Activated T-cell treated with anti-CD3 and anti-CD28 coated beads, Interleukin-2, amount 50 U/mL, for 48 hours (primary cell): Measurements from ENCODE around the gene DLGAP3.

ENCODE experiments used
- DNase-seq, 2 experiments: peaks; one replicate each; pipeline ENCODE4 v3.0.0-alpha.2; 2020

The DLGAP3 gene

DNA sequence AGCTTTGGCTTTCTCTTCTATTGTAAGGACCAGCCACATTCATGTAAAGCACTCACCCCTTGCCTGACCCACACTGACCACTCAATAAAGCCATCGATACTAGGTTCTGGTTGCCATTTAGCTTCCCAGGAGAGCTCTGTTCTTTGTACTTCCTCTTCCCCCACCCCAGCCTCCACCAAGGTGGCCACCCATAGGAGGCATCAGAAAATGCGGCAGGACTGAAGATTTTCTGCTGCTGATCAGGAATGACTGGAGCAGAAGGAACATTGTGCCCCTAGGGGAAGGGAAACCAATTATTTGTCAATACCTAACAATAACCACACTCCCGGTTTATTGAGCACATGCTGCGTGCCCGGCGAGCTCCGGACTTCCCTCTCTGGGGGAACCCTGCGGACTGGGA lies 64.7 kb downstream of the DLGAP3 start:
- DNase-seq: no peak

DNA sequence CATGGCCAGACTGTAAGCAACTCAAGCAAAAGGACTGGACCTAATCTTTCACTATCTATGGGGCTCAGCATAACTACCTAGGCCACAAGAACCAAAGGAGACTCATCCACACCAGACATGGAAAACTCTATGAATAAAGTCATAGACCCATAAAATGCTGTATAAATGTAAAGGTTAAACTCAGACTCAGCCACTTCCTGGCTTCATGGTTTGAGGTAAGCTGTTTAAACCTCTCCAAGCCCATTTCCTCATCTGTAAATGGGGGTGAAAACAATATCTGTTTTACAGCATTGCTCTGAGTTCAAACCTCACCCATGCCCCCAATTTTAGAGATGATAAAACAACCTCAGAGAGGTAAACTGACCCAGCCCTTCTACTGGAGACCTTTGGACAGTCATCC lies 65.9 kb downstream of the DLGAP3 start:
- no peak for DNase-seq

GRCh38 chr1:34859446-34860200 lies 69.8 kb downstream of the DLGAP3 start, which contains the start of gene SMIM12:
Gene SMIM12 (minus strand): TSS chr1:34859749. CDS start chr1:34855977, 3,772 bp downstream.
- peak; percentile 94 to 95 for DNase-seq

- DNase-seq: peak; percentile 64 to 65
Observed at GRCh38 chr1:34858901-34859445, 70.5 kb downstream of the DLGAP3 start.

- no peak for DNase-seq
Observed at GRCh38 chr1:34856697-34857096, 72.8 kb downstream of the DLGAP3 start.

DNA sequence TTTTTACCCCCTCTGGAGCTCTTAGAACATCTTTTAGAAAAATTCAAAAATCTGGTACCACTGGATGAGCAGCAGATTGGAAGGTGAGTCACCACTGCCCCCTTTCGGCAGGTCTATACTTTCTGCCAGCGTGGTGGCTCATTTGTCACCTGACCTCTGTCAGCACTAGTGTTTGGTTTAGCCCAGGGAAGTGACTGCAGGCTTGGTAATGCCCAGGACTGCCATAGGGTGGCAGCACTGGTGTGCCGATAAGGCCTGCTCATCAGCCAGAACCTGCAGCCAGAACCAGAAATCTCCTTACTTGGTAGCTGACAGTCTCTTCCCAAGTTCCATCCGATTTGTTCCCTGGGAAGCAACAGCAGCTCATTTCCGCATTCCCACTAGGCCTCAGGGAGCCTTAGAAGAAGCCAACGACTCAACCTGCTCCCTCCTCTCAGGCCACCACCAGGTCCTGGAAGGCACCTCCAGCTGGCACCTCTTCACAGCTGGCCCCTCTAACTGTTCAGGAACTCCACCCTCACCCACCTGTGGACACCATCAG lies 76.7 kb downstream of the DLGAP3 start:
- DNase-seq: peak; percentile 92 to 94

- DNase-seq: no peak
Observed at GRCh38 chr1:34851431-34852105, 77.9 kb downstream of the DLGAP3 start.

DNA sequence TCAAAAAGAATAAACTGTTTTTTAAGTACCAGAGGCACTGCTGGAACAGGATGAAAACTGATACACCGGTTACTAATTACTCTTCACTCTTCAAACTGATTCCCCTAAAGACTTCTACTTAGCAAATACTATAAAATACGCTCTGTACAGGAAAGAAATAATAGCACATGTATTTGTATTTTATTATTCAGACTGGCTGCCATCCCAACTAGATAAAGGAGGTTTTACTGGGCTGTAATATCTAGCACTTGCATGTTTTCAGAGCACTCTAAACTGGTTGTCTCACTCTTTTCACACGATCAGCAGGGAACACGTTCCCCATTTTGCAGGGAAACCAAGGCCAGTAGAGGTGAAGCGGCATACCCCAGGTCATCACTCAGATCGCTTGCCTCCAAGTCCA lies 79.1 kb downstream of the DLGAP3 start:
- DNase-seq: no peak

GRCh38 chr1:34847094-34847493 lies 82.4 kb downstream of the DLGAP3 start:
- DNase-seq: no peak

DNA sequence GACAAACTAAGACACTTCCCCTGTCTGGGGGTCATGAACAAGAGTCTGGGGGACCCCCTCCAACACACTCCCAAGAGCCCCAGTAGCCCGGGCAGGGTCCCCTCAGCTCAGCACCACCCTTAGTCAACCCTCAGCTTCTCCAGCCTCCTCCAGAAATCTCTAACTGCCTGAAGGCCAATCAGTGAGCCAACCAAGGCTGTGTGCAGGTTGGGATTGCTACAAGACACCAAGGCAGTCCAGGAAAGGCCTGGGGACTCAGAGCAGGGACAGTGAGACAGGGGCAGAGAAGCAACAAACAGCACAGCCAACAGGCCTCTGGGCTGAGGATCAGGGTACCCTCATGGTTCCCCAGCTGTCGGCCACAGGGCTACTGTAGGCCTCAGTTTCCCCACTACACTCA lies 83.2 kb downstream of the DLGAP3 start:
- no peak for DNase-seq

DNA sequence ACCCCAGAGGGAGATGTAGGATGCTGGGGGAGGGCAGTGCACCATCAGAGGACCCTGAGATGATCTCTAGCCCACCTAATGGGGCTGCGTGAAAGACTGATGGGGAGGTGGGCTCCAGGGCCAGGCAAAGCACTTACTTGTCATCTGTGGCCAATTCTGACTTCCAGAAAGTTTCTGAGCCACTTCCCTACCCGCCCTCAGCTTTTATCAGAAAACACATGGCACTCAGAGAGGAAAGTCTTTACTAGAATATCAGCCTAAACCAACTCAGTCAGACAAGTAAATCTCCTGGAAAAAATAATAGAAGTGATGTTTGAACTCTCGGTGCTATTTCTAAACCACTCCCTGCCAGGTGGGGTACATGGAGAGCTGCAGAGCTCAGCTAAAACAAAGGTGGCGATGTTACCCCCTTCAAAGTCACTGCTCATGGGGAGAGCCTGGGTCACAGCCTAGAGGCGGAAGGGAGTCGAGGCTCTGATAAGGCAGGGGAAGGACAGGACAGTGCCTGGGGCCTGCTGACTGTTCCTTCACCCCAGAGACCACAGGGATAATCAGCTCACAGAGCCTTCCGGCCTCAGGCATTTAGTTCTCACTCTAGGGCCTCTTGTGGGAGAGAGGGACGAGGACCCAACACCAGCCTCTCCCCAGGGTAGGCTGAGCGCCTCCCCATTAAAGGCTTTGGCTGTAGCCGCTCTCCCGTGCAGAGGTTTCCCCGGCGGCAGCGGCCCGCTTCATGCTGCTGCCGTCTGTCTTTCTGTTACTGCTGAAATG lies 84.1 kb downstream of the DLGAP3 start:
- no peak for DNase-seq

GRCh38 chr1:34844252-34844634 lies 85.2 kb downstream of the DLGAP3 start:
- no peak for DNase-seq

DNA sequence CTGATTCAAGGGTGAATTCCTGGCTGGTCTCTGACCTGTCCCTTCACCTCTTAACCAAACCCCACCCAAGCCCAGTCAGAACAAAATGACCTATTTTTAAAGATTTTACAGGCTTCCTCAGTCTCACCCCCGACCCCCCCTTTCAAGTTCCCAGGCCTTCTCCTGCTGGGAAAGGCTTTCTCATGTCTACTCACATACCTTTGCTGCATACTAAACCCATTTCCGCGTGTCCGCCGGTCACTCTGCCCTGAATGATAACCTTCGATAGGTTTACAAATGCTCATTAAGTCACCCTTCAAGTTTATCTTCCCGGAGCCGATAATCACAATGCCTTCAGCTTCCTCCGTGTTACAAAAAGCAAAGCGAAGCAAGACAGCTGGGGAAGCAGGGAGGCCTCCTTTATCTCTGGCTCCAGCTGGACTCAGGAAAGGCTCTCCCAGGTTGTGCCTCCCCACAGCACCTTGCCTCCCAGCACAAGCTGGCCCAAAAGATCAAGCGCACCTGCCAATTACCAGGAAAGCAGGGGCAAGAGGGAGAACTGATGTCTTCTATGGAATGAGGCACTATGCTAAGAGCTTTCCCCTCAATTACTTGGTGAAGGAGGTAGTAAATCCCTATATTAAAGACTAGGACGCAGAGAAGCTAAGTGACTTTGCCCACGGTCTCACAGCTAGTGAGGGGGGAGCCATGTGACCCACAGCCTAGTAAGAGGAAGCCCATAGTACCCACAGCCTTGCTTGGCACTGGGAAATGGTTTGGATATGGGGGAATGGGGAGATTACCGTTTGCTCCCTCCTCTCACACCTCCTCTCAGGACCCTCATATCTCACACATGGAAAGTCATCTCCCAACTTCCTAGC lies 85.8 kb downstream of the DLGAP3 start:
- DNase-seq: no peak

DNA sequence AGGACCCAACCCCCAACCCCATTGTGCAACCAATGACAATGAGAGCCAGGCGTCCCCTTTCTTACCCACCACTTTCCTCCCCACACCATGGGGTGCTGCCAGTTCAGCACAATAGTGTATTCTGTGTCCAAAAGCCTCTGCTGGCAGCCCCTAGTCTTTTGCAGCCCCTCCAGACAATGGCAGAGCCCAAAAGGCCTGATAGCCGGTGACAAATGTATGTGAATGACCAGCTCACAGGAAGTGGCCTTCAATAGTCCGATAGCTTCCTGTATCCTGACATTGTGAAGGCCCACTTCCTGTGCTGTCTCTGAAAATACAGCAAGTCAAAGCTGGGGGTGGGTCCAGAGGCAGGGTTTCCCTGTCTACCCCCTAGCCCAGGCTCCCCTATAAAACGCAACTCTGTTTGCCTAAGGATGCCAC lies 86.5 kb downstream of the DLGAP3 start:
- DNase-seq: no peak

DNA sequence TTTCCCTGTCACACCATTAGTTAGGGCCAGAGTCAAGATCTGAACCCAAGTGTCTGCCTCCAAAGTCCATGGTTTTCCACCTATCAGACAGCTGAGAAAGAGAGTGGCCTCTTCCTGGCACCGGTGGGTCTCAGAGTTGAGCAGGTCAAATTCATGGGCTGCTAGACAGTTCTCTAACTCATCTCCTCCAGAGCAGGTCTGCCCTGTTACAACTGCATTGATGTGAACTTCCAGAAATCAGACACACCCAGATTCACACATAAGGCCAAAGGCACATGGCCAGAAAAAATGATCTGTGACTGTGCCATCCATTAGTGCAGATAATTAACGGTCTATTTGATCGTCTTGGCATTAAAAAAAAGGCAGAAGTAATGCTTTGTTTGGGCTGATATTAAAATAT lies 87.4 kb downstream of the DLGAP3 start:
- no peak for DNase-seq

- DNase-seq: no peak
Observed at GRCh38 chr1:34840426-34840825, 89.0 kb downstream of the DLGAP3 start.

- no peak for DNase-seq
Observed at GRCh38 chr1:34839526-34840305, 89.7 kb downstream of the DLGAP3 start.

- DNase-seq: no peak
Observed at GRCh38 chr1:34833711-34834110, 95.7 kb downstream of the DLGAP3 start.

DNA sequence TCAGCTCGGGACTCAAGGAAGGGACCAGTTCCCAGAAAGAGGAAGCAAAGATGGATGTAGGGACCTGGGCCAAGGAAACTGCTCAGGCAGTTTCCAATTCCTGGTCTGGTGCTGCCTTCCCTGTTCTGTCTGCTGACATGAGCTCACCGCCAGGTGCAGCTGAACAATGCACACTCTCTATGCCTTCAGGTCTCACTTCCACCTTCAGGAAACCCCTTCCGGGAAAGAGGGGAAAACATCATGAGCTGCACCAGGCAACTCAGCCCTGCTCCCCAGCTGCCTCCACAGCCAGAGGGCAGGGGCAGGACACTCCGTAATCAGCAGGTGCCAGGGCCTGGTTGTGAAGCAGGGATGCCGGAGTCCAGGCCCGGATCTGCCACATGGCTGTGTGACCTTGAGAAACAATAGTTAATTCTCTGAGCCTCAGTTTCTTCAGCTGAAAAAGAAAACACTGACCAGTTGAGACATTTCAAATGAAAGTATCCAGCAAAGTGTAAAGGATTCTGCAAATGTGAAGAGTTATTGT lies 97.7 kb downstream of the DLGAP3 start:
- DNase-seq: no peak

- DNase-seq: no peak
Observed at GRCh38 chr1:34829250-34829649, 100.2 kb downstream of the DLGAP3 start.

DNA sequence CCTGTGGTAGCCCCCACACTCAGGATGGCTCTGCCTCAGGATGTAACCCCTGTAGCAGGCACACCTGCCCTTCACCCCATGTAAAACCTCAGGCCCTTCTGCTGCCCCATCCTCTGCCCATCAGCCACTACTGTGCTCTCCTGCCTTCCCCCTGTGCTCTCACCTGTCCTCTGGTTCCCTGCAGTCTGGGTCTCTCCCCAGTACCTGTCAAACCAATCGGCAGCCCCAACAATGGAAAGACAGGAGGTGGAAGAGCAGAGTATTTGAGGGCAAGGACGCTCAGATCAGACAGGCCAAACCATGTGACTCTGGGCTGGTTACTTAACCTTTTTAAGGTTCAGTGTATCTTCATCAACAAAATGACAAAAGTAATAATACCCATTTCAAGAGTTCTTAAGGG lies 100.8 kb downstream of the DLGAP3 start:
- DNase-seq: no peak
